Hepatocyte (in vitro differentiated cells): ENCODE measurements around the gene TMEM63A. TPM values are rescaled to one million over a fixed set of nuclear protein-coding genes. Genes with fewer than 3 reads are reported as not detected.

Experiments used
- DNase-seq: peaks from one replicate; pipeline ENCODE4 v3.0.0-alpha.2; 2016; ENCODE audit warnings: low spot score
- H2AFZ ChIP-seq: fragments of 200-600 bp; sonication (generic); 2 replicates; pipeline ENCODE4 v1.6.0; 2016; ENCODE audit warnings: antibody characterized with exemption, mild to moderate bottlenecking
- H3K27ac ChIP-seq: fragments of 200-600 bp; sonication (generic); 2 replicates; pipeline ENCODE4 v1.5.1; 2016; ENCODE audit warnings: mild to moderate bottlenecking
- H3K27me3 ChIP-seq: fragments of 200-600 bp; sonication (generic); 2 replicates; pipeline ENCODE4 v1.6.1; 2016
- H3K36me3 ChIP-seq: fragments of 200-600 bp; sonication (generic); replicated peaks from 2 replicates; pipeline ENCODE4 v1.5.1; 2016; ENCODE audit warnings: low read depth; ENCODE audit not compliant: insufficient read depth
- H3K4me1 ChIP-seq: fragments of 200-600 bp; sonication (generic); 2 replicates; pipeline ENCODE4 v1.5.1; 2016; ENCODE audit warnings: mild to moderate bottlenecking, moderate library complexity; ENCODE audit not compliant: insufficient read depth
- H3K4me2 ChIP-seq: fragments of 200-600 bp; sonication (generic); 2 replicates; pipeline ENCODE4 v1.6.0; 2016
- H3K4me3 ChIP-seq: fragments of 200-600 bp; sonication (generic); 2 replicates; pipeline ENCODE4 v1.5.1; 2016; ENCODE audit warnings: mild to moderate bottlenecking
- H3K79me2 ChIP-seq: fragments of 200-600 bp; sonication (generic); 2 replicates; pipeline ENCODE4 v1.6.0; 2017; ENCODE audit warnings: mild to moderate bottlenecking
- H3K9me2 ChIP-seq: fragments of 200-600 bp; sonication (generic); replicated peaks from 2 replicates; pipeline ENCODE4 v1.6.0; 2017; ENCODE audit warnings: mild to moderate bottlenecking; ENCODE audit not compliant: insufficient read depth
- H3K9me3 ChIP-seq: fragments of 200-600 bp; sonication (generic); 2 replicates; pipeline ENCODE4 v1.5.1; 2016; ENCODE audit warnings: low read depth, mild to moderate bottlenecking
- H4K20me1 ChIP-seq: fragments of 200-600 bp; sonication (generic); 2 replicates; pipeline ENCODE4 v1.6.0; 2016; ENCODE audit warnings: mild to moderate bottlenecking; ENCODE audit not compliant: insufficient read depth, poor library complexity, severe bottlenecking
- EZH2 ChIP-seq: fragments of 200-600 bp; sonication (generic); IDR thresholded peaks from 2 replicates; pipeline ENCODE4 v1.6.1; 2016; ENCODE audit warnings: antibody characterized with exemption, mild to moderate bottlenecking, borderline replicate concordance
- EZH2phosphoT487 ChIP-seq: fragments of 200-600 bp; sonication (generic); IDR thresholded peaks from one replicate; pipeline ENCODE4 v1.6.1; 2018; ENCODE audit warnings: antibody characterized with exemption, mild to moderate bottlenecking, low read depth, moderate library complexity; ENCODE audit not compliant: unreplicated experiment, severe bottlenecking
- WGBS: methylation state at CpG from one replicate; pipeline ENCODE4 v1.1.6; 2016; ENCODE audit warnings: low lambda C conversion rate; ENCODE audit errors: missing lambda C conversion rate; 5-methylcytosine and 5-hydroxymethylcytosine counted together
- polyA plus RNA-seq: library from polyadenylated mRNA; unstranded; fragments of >200 nt; fragmentation: Nextera tagmentation; extraction: Ambion mirVana; gene quantifications from 2 replicates; pipeline ENCODE4 v1.2.1, GENCODE V29; 2016
- total RNA-seq: library from RNA; depleted of rRNA; stranded (reverse); fragments of >200 nt; gene quantifications from 2 replicates; pipeline ENCODE4 v1.2.3, GENCODE V29; 2014
- TF ChIP-seq, protein P1 (sequence below): fragments of 200-600 bp; sonication (generic); IDR thresholded peaks from 2 replicates; pipeline ENCODE4 v1.5.1; 2016; ENCODE audit warnings: antibody characterized with exemption, mild to moderate bottlenecking; ENCODE audit not compliant: poor library complexity

Gene TMEM63A
- total and polyA plus RNA-seq, 2 experiments from 2014 or later, result 38.8 to 47.5 TPM

DNA sequence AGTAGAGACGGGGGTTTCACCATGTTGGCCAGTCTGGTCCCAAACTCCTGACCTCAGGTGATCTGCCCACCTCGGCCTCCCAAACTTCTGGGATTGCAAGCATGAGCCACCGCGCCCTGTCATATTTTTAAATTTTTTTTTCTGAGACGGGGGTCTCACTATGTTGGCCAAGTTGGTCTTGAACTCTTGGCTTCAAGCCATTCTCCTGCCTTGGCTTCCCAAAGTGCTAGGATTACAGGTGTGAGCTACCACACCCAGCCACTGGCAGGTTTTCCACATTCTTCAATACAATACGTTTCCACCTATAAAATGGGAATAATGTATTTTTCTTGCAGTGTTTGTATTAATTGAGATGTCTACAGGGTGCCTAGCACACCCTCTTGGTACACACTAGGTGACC is 10.1 kb upstream of the TMEM63A start:
- Histone ChIP-seq H3K9me2 (no peaks in the 10 kb centered on the region), H3K9me3 (no peaks in the 10 kb centered on the region), H2AFZ (no peak overlapping the region), H3K36me3 (no peaks in the 10 kb centered on the region), H3K4me1 (peaks cover 8% of the 10 kb centered on the region), H3K27me3 (no peaks in the 10 kb centered on the region), H3K27ac (no peak overlapping the region), H3K4me3 (no peak overlapping the region), H3K79me2 (no peaks in the 10 kb centered on the region), H4K20me1 (no peaks in the 10 kb centered on the region), H3K4me2 (no peak overlapping the region)
- DNase-seq, result no peak
- WGBS, result 99% methylated on average over 6 of the region's 6 CpGs
- TF ChIP-seq, protein P1, sequence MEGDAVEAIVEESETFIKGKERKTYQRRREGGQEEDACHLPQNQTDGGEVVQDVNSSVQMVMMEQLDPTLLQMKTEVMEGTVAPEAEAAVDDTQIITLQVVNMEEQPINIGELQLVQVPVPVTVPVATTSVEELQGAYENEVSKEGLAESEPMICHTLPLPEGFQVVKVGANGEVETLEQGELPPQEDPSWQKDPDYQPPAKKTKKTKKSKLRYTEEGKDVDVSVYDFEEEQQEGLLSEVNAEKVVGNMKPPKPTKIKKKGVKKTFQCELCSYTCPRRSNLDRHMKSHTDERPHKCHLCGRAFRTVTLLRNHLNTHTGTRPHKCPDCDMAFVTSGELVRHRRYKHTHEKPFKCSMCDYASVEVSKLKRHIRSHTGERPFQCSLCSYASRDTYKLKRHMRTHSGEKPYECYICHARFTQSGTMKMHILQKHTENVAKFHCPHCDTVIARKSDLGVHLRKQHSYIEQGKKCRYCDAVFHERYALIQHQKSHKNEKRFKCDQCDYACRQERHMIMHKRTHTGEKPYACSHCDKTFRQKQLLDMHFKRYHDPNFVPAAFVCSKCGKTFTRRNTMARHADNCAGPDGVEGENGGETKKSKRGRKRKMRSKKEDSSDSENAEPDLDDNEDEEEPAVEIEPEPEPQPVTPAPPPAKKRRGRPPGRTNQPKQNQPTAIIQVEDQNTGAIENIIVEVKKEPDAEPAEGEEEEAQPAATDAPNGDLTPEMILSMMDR, result no peak
- TF ChIP-seq EZH2phosphoT487 (no peak), EZH2 (no peak)

DNA sequence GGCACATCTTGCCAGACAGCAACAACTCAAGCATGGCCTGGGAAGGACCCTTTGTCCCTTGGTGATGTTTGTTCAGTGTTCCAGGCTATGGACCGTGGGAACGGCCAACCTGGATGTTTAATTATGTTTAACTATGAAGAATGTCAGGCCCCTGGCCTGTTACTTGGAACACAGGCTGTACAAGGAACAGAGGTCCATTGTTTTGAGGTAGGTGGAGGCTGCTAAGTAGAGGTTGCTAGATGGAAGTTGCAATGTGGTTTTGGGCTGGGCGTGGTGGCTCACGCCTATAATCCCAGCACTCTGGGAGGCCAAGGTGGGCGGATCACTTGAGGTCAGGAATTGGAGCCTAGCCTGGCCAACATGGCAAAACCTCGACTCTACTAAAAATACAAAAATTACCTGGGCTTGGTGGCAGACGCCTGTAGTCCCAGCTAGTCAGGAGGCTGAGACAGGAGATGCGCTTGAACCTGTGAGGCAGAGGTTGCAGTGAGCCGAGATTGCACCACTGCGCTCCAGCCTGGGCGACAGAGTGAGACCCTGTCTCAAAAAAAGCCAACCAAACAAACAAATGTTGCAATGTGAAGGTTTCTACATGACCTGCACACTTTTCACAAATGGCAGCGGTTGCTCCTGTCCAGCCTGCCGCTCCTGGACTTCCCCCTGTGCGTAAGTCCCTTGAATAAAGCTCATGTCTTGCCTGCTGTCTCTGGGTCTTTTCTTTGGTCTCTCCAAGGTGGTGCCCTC is 9.2 kb upstream of the TMEM63A start:
- no peak for DNase-seq
- H3K4me2 ChIP-seq, result no peak overlapping the region
- H3K79me2 ChIP-seq, result no peaks in the 10 kb centered on the region
- no peaks in the 10 kb centered on the region for H3K36me3 ChIP-seq
- H3K27ac ChIP-seq, result no peak overlapping the region
- peaks cover 8% of the 10 kb centered on the region for H3K4me1 ChIP-seq
- H2AFZ ChIP-seq, result no peak overlapping the region
- H3K9me3 ChIP-seq, result no peaks in the 10 kb centered on the region
- no peak overlapping the region for H3K4me3 ChIP-seq
- WGBS, result 81% methylated on average over 14 of the region's 14 CpGs
- H3K9me2 ChIP-seq, result no peaks in the 10 kb centered on the region
- TF ChIP-seq, protein P1, result no peak
- TF ChIP-seq EZH2 (no peak), EZH2phosphoT487 (no peak)
- no peaks in the 10 kb centered on the region for H4K20me1 ChIP-seq
- H3K27me3 ChIP-seq, result no peaks in the 10 kb centered on the region

DNA sequence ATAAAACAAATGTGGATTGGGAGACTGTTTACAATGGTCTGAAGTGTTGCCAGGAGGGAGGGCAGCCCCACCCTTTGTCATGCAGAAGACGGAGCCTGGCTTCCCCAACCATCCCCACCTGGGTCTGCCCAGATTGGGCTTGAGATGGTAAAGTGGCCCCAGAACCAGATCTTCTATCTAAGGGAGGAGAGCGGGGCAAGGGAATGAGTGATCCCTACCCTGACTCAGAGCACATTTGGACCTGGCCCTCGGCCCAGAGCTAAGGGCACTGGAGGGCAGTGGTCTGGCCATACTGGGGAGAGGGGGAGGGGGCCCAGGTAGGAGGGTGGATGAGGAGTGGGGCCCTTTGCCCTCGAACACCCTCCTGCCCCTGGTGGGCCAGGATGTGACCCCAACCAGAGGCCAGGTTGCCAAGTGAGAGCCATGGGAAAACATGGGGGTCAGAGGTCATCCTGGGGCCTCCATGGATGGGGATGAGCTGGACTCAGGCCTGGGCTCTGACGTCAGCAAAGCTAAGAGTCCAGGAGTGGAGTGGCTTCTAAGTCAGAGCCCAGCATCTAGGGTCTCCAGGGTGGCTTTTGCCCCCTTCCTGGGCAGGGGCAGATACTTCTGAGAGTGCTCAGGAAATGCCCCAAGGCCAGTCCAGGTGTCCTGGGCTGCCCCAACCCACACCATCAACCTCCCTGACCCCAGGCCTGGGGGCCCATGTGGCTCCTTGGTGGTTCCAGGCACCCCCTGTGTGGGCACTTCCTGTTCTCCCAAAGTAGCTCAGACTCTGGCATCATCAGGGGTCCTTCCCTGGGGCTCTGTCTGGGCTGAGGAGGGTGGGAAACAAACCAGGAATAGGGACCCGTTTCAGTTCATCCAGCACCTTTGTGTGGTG is 8.4 kb upstream of the TMEM63A start:
- no peaks in the 10 kb centered on the region for H3K9me3 ChIP-seq
- H3K27ac ChIP-seq, result no peak overlapping the region
- no peak overlapping the region for H3K4me3 ChIP-seq
- no peaks in the 10 kb centered on the region for H4K20me1 ChIP-seq
- H3K36me3 ChIP-seq, result no peaks in the 10 kb centered on the region
- H2AFZ ChIP-seq, result no peak overlapping the region
- H3K9me2 ChIP-seq, result no peaks in the 10 kb centered on the region
- H3K4me1 ChIP-seq, result peaks cover 8% of the 10 kb centered on the region
- WGBS, result 77% methylated on average over 6 of the region's 6 CpGs
- H3K4me2 ChIP-seq, result no peak overlapping the region
- TF ChIP-seq EZH2phosphoT487 (no peak), EZH2 (no peak)
- H3K27me3 ChIP-seq, result no peaks in the 10 kb centered on the region
- H3K79me2 ChIP-seq, result no peaks in the 10 kb centered on the region
- DNase-seq, result no peak

DNA sequence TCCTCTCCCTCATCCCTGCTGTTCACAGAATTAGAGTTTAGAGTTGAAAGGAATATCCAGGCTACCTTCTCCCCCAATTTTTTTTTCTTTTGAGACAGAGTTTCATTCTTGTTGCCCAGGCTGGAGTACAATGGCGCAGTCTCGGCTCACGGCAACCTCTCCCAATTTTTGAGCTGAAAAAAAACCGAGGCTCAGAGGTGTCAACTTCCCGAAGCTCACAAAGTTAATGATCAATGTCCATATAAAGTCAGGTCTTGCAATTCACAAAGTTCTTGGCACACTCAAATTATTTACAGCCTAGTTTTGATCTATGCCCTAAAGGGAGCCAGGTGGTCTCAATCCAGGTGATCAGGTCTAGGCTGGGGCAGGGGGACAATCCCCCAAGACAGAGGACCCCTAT is 7.6 kb upstream of the TMEM63A start:
- no peaks in the 10 kb centered on the region for H3K9me3 ChIP-seq
- peaks cover 8% of the 10 kb centered on the region for H3K4me1 ChIP-seq
- H3K79me2 ChIP-seq, result peaks cover 4% of the 10 kb centered on the region
- H3K27ac ChIP-seq, result no peak overlapping the region
- H4K20me1 ChIP-seq, result no peaks in the 10 kb centered on the region
- H2AFZ ChIP-seq, result no peak overlapping the region
- WGBS, result 85% methylated on average over 5 of the region's 5 CpGs
- no peak for DNase-seq
- no peak overlapping the region for H3K4me2 ChIP-seq
- no peak for TF ChIP-seq EZH2phosphoT487
- TF ChIP-seq, protein P1, result no peak
- no peak for TF ChIP-seq EZH2
- no peak overlapping the region for H3K4me3 ChIP-seq
- no peaks in the 10 kb centered on the region for H3K36me3 ChIP-seq
- no peaks in the 10 kb centered on the region for H3K27me3 ChIP-seq
- H3K9me2 ChIP-seq, result no peaks in the 10 kb centered on the region
